Measurements from ENCODE around the gene PIANP.

The PIANP gene

DNA sequence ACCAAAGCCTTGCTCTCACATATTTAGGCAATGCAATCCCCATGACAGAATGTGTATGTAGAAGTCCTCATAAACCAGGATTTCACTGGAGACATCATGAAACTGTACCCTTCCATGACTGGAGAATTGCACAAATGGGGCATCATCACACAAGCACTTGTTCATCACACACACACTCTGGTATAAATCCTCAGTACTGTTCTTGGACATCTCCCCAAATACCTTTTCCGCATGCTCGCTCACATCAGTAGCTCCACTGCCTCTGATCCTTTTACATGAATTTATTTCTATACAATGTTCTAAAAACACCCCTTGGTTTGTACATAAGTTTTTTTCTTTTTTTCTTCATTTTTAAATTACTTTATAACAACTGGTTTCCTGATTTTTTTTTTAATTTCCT is 34.4 kb downstream of the PIANP start:
- DNase-seq: no peak

- no peak for DNase-seq
Measured at GRCh38 chr12:6664902-6665301, 35.7 kb downstream of the PIANP start.

DNA sequence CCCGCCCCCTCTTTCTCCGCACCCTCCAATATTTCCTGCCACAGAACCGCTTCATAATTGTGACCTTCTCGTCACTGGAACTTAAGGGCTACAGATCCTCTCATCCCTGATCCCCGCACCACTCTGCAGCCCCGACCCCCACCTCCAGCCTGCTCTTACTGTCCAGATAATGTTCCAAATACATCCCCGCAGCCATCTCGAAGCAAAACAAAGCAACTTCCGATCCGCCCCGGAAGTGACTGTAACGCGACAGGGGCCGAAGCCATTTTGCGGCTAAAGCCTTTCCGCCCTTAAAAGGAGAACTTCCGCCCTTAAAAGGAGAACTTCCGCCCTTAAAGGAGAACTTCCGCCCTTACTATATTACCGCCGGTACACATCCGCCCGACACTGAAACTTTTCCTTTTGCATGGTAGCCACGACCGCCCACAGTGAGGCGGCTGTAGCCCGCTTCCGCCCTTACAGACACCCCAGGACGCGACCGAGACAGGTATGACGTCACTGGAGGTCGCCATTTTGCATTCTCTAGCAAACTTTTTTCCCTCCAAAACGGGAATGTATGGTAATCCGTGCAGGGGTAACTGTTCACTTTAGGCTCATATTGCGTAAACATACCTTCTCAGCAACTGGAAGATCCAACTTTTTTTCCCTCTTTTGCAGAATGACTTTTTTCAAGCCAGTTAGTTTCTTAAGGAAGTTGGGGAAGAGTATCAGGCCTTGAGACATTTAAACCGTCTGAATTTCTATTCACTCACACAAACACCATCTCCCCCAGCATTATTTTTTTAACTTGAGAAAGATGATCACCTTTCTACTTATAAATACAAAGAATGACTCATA is 37.5 kb downstream of the PIANP start, which contains the start of gene ING4:
Gene ING4, minus strand, starts transcription at position 214 of the 837 bp plus-strand sequence. Its CDS starts 18 bp downstream, at position 196.
- peak; percentile 98 for DNase-seq

GRCh38 chr12:6662602-6662905 is 38.1 kb downstream of the PIANP start:
- no peak for DNase-seq

DNA sequence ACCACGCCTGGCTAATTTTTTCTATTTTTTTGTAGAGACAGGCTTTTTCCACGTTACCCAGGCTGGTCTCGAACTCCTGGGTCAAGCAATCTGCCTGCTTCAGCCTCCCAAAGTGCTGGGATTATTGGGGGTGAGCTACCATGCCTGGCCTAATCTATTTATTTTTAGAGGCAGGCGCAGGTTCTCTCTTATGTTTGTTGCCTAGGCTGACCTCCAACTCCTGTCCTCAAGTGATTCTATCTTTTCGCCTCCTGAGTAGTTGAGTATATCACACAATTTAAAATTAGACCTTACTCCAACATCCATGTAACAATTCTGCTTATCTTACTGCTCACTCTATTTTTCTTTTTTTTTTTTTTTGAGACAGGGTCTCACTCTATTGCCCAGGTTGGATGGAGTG is 46.6 kb downstream of the PIANP start:
- DNase-seq: no peak

DNA sequence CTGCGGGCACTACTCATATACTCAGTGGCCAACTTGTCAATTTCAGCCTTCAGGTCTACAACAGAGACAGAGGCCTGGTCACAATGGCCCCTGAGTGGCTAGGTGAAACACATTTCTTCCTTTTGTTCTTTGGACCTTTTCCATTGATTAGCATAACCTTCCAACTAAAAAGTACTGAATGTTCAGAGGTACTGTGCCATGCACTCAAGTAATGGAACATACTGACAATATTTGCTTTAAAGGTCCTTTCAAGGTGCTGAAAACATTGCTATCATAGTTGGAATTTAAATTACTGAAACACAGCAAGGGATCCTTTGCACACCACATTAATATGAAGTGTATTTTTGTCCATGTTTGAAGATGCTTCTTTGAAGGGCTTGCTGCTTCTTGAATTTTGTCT is 47.3 kb downstream of the PIANP start:
- no peak for DNase-seq

GRCh38 chr12:6652391-6652790 is 48.2 kb downstream of the PIANP start:
- no peak for DNase-seq

GRCh38 chr12:6650832-6651231 is 49.8 kb downstream of the PIANP start:
- no peak for DNase-seq

- peak; percentile 69 for DNase-seq
Measured at GRCh38 chr12:6647083-6647604, 53.5 kb downstream of the PIANP start, which contains the start of gene ACRBP. Gene ACRBP, minus strand, starts transcription at chr12:6647432. Its CDS starts 66 bp downstream, at chr12:6647366.

- no peak for DNase-seq
Measured at GRCh38 chr12:6646276-6647082, 54.1 kb downstream of the PIANP start.

DNA sequence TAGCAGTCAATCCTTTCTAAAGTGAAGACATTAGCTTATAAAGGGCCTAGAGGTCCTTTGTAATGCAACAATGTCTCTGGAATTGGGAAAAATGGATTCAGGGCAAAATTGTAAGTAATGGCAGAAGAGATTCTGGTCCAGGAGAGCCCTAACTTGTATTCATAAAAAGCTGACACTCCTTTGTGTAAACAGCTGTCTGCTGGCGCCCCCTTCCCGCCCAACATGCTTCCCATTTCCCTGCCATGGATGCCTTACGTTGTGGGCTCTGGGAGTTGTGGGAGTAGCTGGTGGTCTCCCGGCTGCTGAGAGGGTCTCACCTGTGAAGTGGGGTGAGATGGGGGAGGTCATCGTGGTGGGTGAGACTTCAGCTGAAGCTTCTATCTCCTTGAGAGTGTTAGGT is 55.7 kb downstream of the PIANP start:
- no peak for DNase-seq

DNA sequence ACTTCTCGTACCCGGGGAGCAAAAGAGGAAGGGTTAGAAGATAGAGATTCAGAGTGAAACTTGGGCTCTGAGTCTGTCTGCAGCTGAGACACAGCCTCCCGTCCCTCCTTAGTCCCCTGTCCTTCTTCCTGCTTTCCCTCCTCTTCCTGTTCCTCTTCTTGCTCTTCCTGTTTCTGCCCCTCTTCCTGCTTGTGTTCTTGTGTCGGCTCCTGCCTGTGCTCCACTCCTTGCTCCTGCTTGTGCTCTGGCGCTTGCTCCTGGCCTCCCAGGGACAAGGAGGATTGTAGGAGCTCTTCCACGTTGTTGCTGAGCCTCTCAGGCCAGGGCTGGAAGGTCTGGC is 56.4 kb downstream of the PIANP start:
- DNase-seq: no peak

Data from activated effector memory CD4-positive, alpha-beta T cell treated with anti-CD3 and anti-CD28 coated beads, Interleukin-2, amount 50 U/mL, for 16 hours (primary cell).